Kidney (tissue), 14 donors: ENCODE data around the gene INO80E. TPM values are rescaled to one million over a fixed set of nuclear protein-coding genes. Genes with fewer than 3 reads are reported as not detected.

Experiments used
- DNase-seq, 5 donors: peaks; one replicate each; pipeline ENCODE4 v3.0.0-alpha.2; 2013 to 2020
- FAIRE-seq: peaks from 2 replicates; lab custom pipeline; 2012; peaks lifted over from hg19 to GRCh38; lab: Jason Lieb, UNC
- H3K27ac ChIP-seq, 2 donors: one replicate each; pipeline ENCODE4 v1.7.0; 2013; ENCODE audit warnings: low read depth in 2 of 2, low read length in 2 of 2, inconsistent platforms in 1 of 2
- H3K27me3 ChIP-seq: one replicate; pipeline ENCODE4 v1.7.1; 2013; ENCODE audit warnings: low read length, inconsistent platforms; ENCODE audit not compliant: control insufficient read depth, insufficient read depth
- H3K36me3 ChIP-seq, 3 donors: one replicate each; pipeline versions ENCODE4 v1.7.0 to v1.7.1; 2013; ENCODE audit warnings: low read length in 3 of 3, control low read depth in 1 of 3, inconsistent platforms in 1 of 3; ENCODE audit not compliant: insufficient read depth in 3 of 3, control insufficient read depth in 2 of 3
- H3K4me1 ChIP-seq, 3 donors: one replicate each; pipeline versions ENCODE4 v1.7.0 to v1.7.1; 2013; ENCODE audit warnings: low read length in 3 of 3, inconsistent platforms in 1 of 3, low read depth in 1 of 3; ENCODE audit not compliant: control insufficient read depth in 2 of 3, insufficient read depth in 2 of 3
- H3K4me3 ChIP-seq, 3 donors: one replicate each; pipeline versions ENCODE4 v1.7.0 to v1.8.1; 2013; ENCODE audit warnings: low read length in 3 of 3, control low read depth in 1 of 3, inconsistent platforms in 1 of 3
- H3K9ac ChIP-seq, 3 donors: one replicate each; pipeline versions ENCODE4 v1.7.0 to v1.7.1; 2013; ENCODE audit warnings: low read length in 3 of 3, control low read depth in 1 of 3, inconsistent platforms in 1 of 3
- H3K9me3 ChIP-seq, 3 donors: one replicate each; pipeline versions ENCODE4 v1.7.0 to v1.7.1; 2013; ENCODE audit warnings: low read length in 3 of 3, control low read depth in 1 of 3, inconsistent platforms in 1 of 3; ENCODE audit not compliant: control insufficient read depth in 2 of 3, insufficient read depth in 1 of 3
- intact Hi-C: fragments of 100-400 bp; cut with DNase I; formaldehyde crosslinking; loops from one replicate; pipeline ENCODE4 v1.11.1; 2022
- polyA plus RNA-seq: library from polyadenylated mRNA; stranded (reverse); fragments of 350-450 nt; fragmentation: Illumina TruSeq; extraction: RNeasy Lipid Tissue Mini Kit (QIAGEN cat#74804); gene quantifications from one replicate; pipeline ENCODE4 v1.2.3, GENCODE V29; 2014; ENCODE audit warnings: low read depth, low replicate concordance; ENCODE audit not compliant: insufficient read depth
- total RNA-seq: library from RNA; stranded (reverse); fragmentation: NEBNext Ultra II Directional; extraction: Animal tissue kit (Norgen Biotek cat#: 25700); gene quantifications from one replicate; pipeline ENCODE4 v1.2.1, GENCODE V29; 2021
- TF ChIP-seq, protein P1 (sequence below): IDR thresholded peaks from 3 replicates; pipeline ENCODE4 v1.5.1; 2012; ENCODE audit warnings: mild to moderate bottlenecking, moderate library complexity, borderline replicate concordance; ENCODE audit not compliant: insufficient read depth; ENCODE audit errors: extremely low read depth
- donor health status: control.
- donor health status: control.
- donor health status: control.
- donor health status: control.
- donor health status: control.
- donor health status: DM: yes; HTN: yes; CAD: no.
- donor health status: Normal renal cell carcinoma (clear cell type).

INO80E gene
- total and polyA plus RNA-seq, 2 donors from 2014 or later, result 52.7 to 74.1 TPM

DNA sequence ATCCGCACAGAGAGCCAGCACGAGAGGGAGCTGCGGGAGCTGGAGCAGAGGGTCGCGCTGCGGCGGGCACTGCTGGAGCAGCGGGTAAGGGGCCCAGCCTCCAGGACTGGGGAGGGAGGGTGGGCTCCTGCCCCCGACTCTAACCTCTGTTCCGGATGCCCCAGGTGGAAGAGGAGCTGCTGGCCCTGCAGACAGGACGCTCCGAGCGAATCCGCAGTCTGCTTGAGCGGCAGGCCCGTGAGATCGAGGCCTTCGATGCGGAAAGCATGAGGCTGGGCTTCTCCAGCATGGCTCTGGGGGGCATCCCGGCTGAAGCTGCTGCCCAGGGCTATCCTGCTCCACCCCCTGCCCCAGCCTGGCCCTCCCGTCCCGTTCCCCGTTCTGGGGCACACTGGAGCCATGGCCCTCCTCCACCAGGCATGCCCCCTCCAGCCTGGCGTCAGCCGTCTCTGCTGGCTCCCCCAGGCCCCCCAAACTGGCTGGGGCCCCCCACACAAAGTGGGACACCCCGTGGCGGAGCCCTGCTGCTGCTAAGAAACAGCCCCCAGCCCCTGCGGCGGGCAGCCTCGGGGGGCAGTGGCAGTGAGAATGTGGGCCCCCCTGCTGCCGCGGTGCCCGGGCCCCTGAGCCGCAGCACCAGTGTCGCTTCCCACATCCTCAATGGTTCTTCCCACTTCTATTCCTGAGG lies 5.0 kb upstream of the INO80E start:
- FAIRE-seq (no peak), DNase-seq (peak in 1 of 5 donors; percentile 72)
- H3K4me3 ChIP-seq, result no peak overlapping the region
- H3K27me3 ChIP-seq, result no peaks in the 10 kb centered on the region
- peaks cover 0 to 10% (median 9%) of the 10 kb centered on the region in 3 donors for H3K4me1 ChIP-seq
- H3K9me3 ChIP-seq, result no peaks in the 10 kb centered on the region
- peaks cover 0 to 31% (median 23%) of the 10 kb centered on the region in 3 donors for H3K36me3 ChIP-seq
- no peak overlapping the region for H3K9ac ChIP-seq
- no peak overlapping the region for H3K27ac ChIP-seq
- intact Hi-C loops, result no loop called here
- TF ChIP-seq, protein P1, sequence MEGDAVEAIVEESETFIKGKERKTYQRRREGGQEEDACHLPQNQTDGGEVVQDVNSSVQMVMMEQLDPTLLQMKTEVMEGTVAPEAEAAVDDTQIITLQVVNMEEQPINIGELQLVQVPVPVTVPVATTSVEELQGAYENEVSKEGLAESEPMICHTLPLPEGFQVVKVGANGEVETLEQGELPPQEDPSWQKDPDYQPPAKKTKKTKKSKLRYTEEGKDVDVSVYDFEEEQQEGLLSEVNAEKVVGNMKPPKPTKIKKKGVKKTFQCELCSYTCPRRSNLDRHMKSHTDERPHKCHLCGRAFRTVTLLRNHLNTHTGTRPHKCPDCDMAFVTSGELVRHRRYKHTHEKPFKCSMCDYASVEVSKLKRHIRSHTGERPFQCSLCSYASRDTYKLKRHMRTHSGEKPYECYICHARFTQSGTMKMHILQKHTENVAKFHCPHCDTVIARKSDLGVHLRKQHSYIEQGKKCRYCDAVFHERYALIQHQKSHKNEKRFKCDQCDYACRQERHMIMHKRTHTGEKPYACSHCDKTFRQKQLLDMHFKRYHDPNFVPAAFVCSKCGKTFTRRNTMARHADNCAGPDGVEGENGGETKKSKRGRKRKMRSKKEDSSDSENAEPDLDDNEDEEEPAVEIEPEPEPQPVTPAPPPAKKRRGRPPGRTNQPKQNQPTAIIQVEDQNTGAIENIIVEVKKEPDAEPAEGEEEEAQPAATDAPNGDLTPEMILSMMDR, result no peak

DNA sequence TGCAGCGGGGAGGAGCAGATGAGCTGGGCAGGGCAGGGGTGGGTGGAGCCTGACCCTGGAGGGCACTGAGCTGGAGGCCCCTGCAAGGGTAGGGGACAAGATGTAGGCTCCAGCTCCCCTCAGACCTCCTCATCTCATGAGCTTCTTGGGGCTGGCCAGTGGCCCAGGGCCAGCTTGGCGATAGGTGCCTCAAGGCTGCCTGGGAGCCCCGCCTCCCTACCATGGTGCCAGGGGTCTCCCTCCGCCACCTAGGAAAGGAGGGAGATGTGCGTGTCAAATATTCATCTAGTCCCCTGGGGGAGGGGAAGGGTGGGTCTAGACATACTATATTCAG lies 4.5 kb upstream of the INO80E start:
- no peak for FAIRE-seq

DNA sequence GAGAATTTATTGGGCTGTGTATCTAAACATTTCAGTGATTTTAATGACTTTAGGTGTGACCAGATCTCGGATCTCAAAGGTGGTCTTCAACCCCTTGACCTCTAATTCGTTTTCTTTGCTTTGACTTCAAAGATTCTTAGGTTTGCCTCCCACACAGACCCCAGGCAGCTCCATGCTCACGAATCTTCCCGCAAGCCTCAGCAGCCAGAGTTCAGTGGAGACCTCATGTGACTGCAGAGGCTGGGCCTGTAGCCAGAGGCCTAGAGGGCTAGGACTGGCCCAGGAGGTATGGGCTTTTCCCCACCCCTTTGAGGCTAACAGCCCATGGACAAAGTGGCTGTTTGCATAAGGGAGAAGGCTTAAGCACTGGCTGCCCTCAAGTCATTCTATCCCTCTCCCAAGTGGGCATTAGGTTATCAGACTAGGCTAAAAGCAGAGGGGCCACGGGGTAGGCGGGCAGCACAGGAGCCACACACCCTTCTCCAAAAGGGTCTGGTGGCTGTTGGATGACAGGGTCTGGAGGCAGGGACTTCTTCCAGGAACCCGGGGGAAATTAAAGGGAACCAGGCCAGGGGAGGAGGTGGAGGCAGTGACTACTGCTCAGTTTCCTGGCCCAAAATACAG lies 3.6 kb upstream of the INO80E start:
- DNase-seq (peak in 3 of 5 donors; percentile 47 to 72 (median 59)), FAIRE-seq (no peak)
- Histone ChIP-seq H3K4me3 (no peak overlapping the region), H3K36me3 (peaks cover 0 to 24% (median 14%) of the 10 kb centered on the region in 3 donors), H3K9ac (no peak overlapping the region), H3K9me3 (no peaks in the 10 kb centered on the region), H3K27me3 (no peaks in the 10 kb centered on the region), H3K4me1 (peaks cover 0 to 16% (median 14%) of the 10 kb centered on the region in 3 donors), H3K27ac (no peak overlapping the region)
- TF ChIP-seq, protein P1, result no peak
- intact Hi-C loops, result no loop called here

More for the DNA sequence above, 4.5 kb upstream of the INO80E start:
- TF ChIP-seq, protein P1, result no peak
- DNase-seq, result no peak
- Histone ChIP-seq H3K27ac (no peak overlapping the region), H3K4me1 (peaks cover 0 to 11% (median 9%) of the 10 kb centered on the region in 3 donors), H3K27me3 (no peaks in the 10 kb centered on the region), H3K4me3 (no peak overlapping the region), H3K36me3 (peaks cover 0 to 26% (median 18%) of the 10 kb centered on the region in 3 donors), H3K9me3 (no peaks in the 10 kb centered on the region), H3K9ac (no peak overlapping the region)
- intact Hi-C loops, result no loop called here
